ENCODE data around the gene QDPR. TPM values are rescaled to one million over a fixed set of nuclear protein-coding genes. Genes with fewer than 3 reads are reported as not detected.

QDPR gene
- total RNA-seq, 1 experiment from 2014 or later, result 39.5 TPM

DNA sequence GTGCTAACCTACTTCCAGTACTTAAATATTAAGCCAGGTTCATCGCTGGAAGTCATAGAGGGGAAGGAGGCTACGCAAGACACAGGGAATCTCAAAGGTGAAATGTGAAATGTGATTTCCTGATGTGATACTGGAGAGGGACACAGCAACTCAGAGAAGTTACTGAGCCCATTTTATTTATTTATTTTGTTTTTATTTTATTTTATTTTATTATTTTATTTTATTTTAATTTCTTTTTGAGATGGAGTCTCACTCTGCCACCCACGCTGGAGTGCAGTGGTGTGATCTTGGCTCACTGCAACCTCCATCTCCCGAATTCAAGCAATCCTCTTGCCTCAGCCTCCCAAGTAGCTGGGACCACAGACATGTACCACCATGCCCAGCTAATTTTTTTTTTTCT lies 22.8 kb upstream of the QDPR start:
- no peaks in the 10 kb centered on the region for H3K79me2 ChIP-seq (ENCODE audit: insufficient read depth, low read length)
- no peaks in the 10 kb centered on the region for H3K9me3 ChIP-seq (ENCODE audit: control insufficient read depth in 1 of 2, insufficient read depth in 1 of 2, low read depth in 1 of 2, low read length in 2 of 2)
- ChIA-PET CTCF (no interaction called here), RAD21 (ENCODE audit: low non-redundant PET in 1 of 2, low total read pairs in 2 of 2, uncharacterized antibody in 2 of 2, unreplicated experiment in 2 of 2) (no interaction called here), POLR2A (no interaction called here)
- no peaks in the 10 kb centered on the region for H3K36me3 ChIP-seq (ENCODE audit: control insufficient read depth in 1 of 2, insufficient read depth in 2 of 2, low read length in 2 of 2)
- no peak overlapping the region for H3K4me3 ChIP-seq (replicated peaks in 1 of 2; ENCODE audit: low read depth in 1 of 2, low read length in 2 of 2)
- intact Hi-C loops (cut with micrococcal nuclease), result no loop called here
- no peaks in the 10 kb centered on the region for H4K20me1 ChIP-seq (ENCODE audit: insufficient read depth)
- no peaks in the 10 kb centered on the region for H3K27me3 ChIP-seq (ENCODE audit: insufficient read depth, low read length)
- H3K27ac ChIP-seq (ENCODE audit: low read depth, low read length), result no peak overlapping the region
- no peaks in the 10 kb centered on the region for H3K9me2 ChIP-seq (ENCODE audit: insufficient read depth)
- BruUV-seq (replicated peaks), result no TSS peak
- H3K9ac ChIP-seq (ENCODE audit: low read length), result no peak overlapping the region
- no peaks in the 10 kb centered on the region for H3K4me1 ChIP-seq (ENCODE audit: control insufficient read depth in 1 of 2, insufficient read depth in 2 of 2, low read length in 2 of 2)
- DNase-seq (ENCODE audit: low read depth, low spot score) (no peak), ATAC-seq (no peak)
- no peak for TF ChIP-seq ZFX (IDR thresholded peaks at IDR 0.05)
- no peak for TF ChIP-seq ELF1 (IDR thresholded peaks at IDR 0.05; ENCODE audit: borderline replicate concordance, low read depth)
- no peak for TF ChIP-seq FOSL1 (IDR thresholded peaks at IDR 0.05; ENCODE audit: low read depth)
- TF ChIP-seq ZNF274 (IDR thresholded peaks at IDR 0.05; ENCODE audit: low read depth, low read length), result no peak
- TF ChIP-seq POLR2AphosphoS5 (IDR thresholded peaks at IDR 0.05; ENCODE audit: low read depth, low read length), result no peak
- TF ChIP-seq MAX (IDR thresholded peaks at IDR 0.05), result no peak
- TF ChIP-seq REST (IDR thresholded peaks at IDR 0.05; ENCODE audit: low read depth), result no peak
- TF ChIP-seq EGR1 (IDR thresholded peaks at IDR 0.05; ENCODE audit: low read depth), result no peak
- no peak for TF ChIP-seq EZH2phosphoT487 (IDR thresholded peaks at IDR 0.05; ENCODE audit: borderline replicate concordance)
- TF ChIP-seq CTCF (IDR thresholded peaks at IDR 0.05 in 2 of 3, conservative IDR thresholded peaks at IDR 0.05 in 1 of 3; ENCODE audit: borderline replicate concordance in 1 of 3, insufficient read depth in 1 of 3, low read depth in 2 of 3, low read length in 2 of 3), result no peak
- TF ChIP-seq, protein P1, sequence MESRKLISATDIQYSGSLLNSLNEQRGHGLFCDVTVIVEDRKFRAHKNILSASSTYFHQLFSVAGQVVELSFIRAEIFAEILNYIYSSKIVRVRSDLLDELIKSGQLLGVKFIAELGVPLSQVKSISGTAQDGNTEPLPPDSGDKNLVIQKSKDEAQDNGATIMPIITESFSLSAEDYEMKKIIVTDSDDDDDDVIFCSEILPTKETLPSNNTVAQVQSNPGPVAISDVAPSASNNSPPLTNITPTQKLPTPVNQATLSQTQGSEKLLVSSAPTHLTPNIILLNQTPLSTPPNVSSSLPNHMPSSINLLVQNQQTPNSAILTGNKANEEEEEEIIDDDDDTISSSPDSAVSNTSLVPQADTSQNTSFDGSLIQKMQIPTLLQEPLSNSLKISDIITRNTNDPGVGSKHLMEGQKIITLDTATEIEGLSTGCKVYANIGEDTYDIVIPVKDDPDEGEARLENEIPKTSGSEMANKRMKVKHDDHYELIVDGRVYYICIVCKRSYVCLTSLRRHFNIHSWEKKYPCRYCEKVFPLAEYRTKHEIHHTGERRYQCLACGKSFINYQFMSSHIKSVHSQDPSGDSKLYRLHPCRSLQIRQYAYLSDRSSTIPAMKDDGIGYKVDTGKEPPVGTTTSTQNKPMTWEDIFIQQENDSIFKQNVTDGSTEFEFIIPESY (IDR thresholded peaks at IDR 0.05; ENCODE audit: extremely low read depth, insufficient replicate concordance, low read length), result no peak
- H2AFZ ChIP-seq (ENCODE audit: low read depth, low read length, poor library complexity, severe bottlenecking), result no peak overlapping the region
- H3K4me2 ChIP-seq (ENCODE audit: low read length), result no peak overlapping the region
